Bronchial epithelial cell (primary cell): ENCODE measurements around the gene CDC42BPG. TPM values are rescaled to one million over a fixed set of nuclear protein-coding genes. Genes with fewer than 3 reads are reported as not detected.

Source experiments
- DNase-seq: peaks from one replicate; pipeline ENCODE4 v3.0.0-alpha.2; 2010; ENCODE audit warnings: low read depth
- FAIRE-seq: peaks from 2 replicates; lab custom pipeline; 2011; peaks lifted over from hg19 to GRCh38; lab: Jason Lieb, UNC
- H3K27me3 ChIP-seq: 2 replicates; pipeline ENCODE4 v1.5.1; 2011; ENCODE audit warnings: low read length; ENCODE audit not compliant: control insufficient read depth, insufficient read depth
- H3K36me3 ChIP-seq: 2 replicates; pipeline ENCODE4 v1.5.1; 2011; ENCODE audit warnings: low read length; ENCODE audit not compliant: control insufficient read depth, insufficient read depth
- H3K4me3 ChIP-seq: 2 replicates; pipeline ENCODE4 v1.5.1; 2011; ENCODE audit warnings: mild to moderate bottlenecking, low read depth, low read length, control low read depth
- total RNA-seq: library from RNA; depleted of rRNA; stranded (reverse); fragments of >200 nt; gene quantifications from 2 replicates; pipeline ENCODE4 v1.2.1, GENCODE V29; 2014
- TF ChIP-seq, protein P1 (sequence below): IDR thresholded peaks from 2 replicates; pipeline ENCODE4 v1.5.1; 2011; ENCODE audit warnings: mild to moderate bottlenecking, moderate library complexity, low read length, control low read depth, inconsistent platforms; ENCODE audit not compliant: insufficient read depth, severe bottlenecking

The CDC42BPG gene
- total RNA-seq, 1 donor from 2014 or later = 16.6 TPM

DNA sequence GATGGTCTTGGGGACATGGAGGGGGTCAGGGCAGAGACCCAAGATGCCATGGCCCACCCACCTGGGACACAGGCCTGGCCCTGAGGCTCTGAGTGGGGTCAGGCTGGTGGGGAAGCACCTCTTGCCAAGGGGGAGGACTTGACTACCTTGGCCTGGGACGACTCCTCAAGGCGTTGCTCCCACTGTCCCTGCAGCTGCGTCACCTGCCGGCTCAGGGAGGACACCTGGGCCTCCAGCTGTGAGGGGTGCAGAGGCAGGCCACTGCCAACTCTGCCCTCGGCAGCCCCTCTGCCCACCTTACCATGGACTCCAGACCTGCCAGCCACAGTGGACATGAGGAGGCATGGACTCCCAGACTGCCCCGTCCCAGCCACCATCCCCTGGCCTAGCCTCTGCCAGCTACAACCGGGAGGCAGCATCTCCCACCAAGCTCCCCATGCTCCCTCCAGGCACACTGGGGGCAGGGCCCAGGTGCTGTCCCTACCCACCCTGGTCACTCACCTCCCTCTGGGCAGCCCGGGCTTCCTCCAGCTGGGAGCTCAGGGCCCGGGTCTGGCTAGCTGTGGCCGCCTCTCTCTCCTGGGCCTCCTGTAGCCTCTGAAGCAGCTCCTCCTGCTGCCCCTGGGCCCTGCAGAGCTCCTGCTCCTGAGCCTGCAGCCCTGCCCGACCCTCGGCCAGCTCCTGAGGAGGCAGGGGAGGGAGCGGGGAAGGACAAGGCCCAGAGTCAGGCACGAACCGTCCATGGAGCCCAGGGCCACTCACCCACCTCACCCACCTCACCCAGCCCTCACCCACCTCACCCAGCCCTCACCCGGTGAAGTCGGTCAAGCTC, 8.6 kb downstream of the CDC42BPG start:
- H3K4me3 ChIP-seq = no peak overlapping the region
- TF ChIP-seq, protein P1, sequence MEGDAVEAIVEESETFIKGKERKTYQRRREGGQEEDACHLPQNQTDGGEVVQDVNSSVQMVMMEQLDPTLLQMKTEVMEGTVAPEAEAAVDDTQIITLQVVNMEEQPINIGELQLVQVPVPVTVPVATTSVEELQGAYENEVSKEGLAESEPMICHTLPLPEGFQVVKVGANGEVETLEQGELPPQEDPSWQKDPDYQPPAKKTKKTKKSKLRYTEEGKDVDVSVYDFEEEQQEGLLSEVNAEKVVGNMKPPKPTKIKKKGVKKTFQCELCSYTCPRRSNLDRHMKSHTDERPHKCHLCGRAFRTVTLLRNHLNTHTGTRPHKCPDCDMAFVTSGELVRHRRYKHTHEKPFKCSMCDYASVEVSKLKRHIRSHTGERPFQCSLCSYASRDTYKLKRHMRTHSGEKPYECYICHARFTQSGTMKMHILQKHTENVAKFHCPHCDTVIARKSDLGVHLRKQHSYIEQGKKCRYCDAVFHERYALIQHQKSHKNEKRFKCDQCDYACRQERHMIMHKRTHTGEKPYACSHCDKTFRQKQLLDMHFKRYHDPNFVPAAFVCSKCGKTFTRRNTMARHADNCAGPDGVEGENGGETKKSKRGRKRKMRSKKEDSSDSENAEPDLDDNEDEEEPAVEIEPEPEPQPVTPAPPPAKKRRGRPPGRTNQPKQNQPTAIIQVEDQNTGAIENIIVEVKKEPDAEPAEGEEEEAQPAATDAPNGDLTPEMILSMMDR = no peak
- H3K27me3 ChIP-seq = no peaks in the 10 kb centered on the region
- FAIRE-seq (no peak), DNase-seq (no peak)
- H3K36me3 ChIP-seq = peaks cover 69% of the 10 kb centered on the region

DNA sequence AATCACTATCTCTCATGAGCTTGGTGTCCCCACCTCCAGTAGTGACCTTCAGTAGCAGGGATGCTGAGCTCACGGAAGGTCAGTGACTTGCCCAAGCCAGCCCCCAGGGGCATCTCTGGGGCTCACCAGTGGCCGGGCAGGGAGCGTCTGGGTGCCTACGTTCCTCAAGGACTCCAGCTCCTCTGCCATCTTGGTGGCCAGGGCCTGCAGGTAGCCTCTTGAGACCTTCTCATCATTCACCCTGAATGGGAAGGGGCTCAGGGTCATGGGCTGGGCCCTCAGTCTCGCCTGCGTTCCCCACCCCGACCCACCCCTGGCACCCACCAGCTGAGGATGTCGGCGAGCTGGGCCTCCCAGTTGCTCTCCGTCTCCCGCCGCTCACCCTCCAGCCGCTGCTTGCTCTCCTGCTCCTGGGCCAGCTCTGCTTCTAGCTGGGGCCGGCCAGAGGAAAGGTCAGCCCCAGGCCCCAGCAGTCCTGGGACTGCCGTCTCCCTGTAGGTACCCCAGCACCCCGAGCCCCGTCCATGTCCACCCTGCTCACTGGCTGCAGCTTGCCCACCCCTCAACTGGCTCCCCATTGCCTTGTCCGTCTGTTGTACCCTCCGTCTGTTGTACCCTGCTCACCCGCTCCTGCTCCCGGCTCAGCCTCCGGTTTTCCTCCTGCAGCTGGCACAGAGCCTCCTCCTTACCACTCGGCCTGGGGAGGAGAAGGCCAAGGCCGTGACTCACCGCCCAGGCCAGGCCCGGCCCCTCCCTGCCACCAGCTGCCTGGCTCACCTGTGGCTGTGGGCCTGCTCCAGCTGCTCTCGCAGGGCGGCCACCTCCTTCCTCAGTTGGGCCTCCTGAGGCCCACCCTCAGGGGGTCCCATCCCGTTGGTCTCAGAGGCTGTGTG, 9.5 kb downstream of the CDC42BPG start:
- peak; percentile 75 for DNase-seq
- Histone ChIP-seq H3K36me3 (peaks cover 69% of the 10 kb centered on the region), H3K4me3 (no peak overlapping the region), H3K27me3 (no peaks in the 10 kb centered on the region)
- TF ChIP-seq, protein P1 = no peak
- no peak for FAIRE-seq

DNA sequence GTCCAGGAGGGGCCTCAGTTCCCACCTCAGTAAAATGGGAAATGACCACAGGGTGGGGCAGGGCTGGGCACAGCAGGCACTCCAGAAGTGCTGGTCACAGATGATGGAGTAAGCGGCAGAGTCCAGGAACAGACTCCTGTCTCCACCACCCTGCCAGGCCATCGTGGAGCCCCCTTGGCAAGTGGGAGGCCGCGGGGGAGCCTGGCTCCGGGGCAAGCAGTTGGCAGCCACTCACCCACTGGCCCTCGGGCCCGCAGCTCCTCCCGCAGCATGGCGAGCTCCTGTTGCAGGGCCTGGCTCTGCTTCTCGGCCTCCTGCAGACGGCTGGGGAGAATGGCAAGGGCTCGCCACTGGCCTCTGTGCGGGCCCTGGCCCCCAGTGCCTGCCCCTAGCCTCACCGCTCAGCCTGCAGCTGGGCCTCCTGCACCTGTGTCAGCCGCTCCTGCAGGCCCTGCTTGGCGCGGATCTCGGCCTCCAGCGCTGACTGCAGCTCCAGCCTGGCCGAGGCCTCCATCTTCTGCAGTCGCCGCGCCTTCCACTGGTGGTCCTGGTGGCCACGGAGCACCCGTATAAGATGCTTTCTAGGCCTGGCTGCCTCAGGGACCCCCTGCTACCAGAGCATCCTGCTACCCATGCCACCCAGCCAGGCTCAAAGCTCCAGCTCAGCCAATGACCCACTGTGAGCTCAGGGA, 10.3 kb downstream of the CDC42BPG start:
- DNase-seq (no peak), FAIRE-seq (no peak)
- Histone ChIP-seq H3K4me3 (no peak overlapping the region), H3K36me3 (peaks cover 71% of the 10 kb centered on the region), H3K27me3 (no peaks in the 10 kb centered on the region)
- TF ChIP-seq, protein P1 = no peak

DNA sequence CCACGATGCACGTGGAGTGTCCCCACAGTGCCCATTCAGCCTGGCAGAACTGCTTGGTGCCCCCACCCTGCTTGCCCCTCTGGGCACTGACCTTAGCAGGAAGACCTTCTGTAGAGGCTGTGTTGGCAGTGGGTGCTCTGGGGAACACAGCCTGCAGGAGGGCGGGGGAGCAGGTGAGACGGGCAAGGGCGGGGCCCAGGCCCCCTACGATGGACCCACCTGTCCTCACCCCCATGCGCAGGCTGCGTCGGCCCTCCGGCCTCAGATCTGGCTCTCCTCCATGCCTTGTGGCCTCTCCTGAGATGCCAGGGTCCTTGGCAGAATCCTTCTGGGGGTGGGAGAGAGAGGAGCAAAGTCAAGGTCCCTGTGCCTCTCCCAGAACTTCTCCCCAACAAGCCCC, 10.9 kb downstream of the CDC42BPG start:
- H3K36me3 ChIP-seq = peaks cover 67% of the 10 kb centered on the region
- H3K4me3 ChIP-seq = no peak overlapping the region
- no peaks in the 10 kb centered on the region for H3K27me3 ChIP-seq
- TF ChIP-seq, protein P1 = no peak
- DNase-seq (no peak), FAIRE-seq (no peak)

DNA sequence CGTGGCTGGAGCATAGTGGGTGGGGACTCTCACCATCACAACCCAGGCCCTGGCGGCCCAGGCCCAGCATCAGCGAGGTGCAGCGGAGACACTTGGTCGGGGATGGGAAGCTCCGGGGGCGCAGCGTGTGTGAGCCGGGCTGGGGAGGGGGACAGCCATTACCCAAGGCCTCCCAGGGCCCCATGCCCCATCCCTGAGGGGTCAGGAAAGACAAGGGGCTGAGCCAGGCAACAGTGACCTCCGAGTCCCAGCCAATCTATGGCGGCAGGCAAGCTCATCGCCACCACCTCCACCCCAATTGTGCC, 11.3 kb downstream of the CDC42BPG start:
- peaks cover 68% of the 10 kb centered on the region for H3K36me3 ChIP-seq
- no peaks in the 10 kb centered on the region for H3K27me3 ChIP-seq
- TF ChIP-seq, protein P1 = no peak
- FAIRE-seq (no peak), DNase-seq (no peak)
- H3K4me3 ChIP-seq = no peak overlapping the region
